PC-9 (cell line): ENCODE results near the gene INHBB. TPM values are rescaled to one million over a fixed set of nuclear protein-coding genes. Genes with fewer than 3 reads are reported as not detected.

Source experiments
- BruUV-seq: library from RNA; stranded (reverse); fragments of 400-500 nt; replicated peaks from 2 replicates; lab custom pipeline; 2021; lab: Mats Ljungman, UMichigan
- CTCF ChIA-PET: fragments of 300-600 bp; sonication (Branson Sonifier 250); formaldehyde crosslinking; loops from one replicate; lab custom pipeline; 2022; ENCODE audit warnings: antibody characterized with exemption; lab: Charles Lee
- POLR2A ChIA-PET: fragments of 300-600 bp; sonication (Branson Sonifier 250); formaldehyde crosslinking; loops from one replicate; lab custom pipeline; 2022; ENCODE audit warnings: antibody characterized with exemption; ENCODE audit not compliant: unreplicated experiment; lab: Charles Lee
- DNase-seq, 2 experiments: peaks; one replicate each; pipeline versions ENCODE4 v3.0.0 to v3.0.0-alpha.2; 2015 to 2022; ENCODE audit warnings: mixed read lengths in 1 of 2
- H2AFZ ChIP-seq: fragments of 200-600 bp; sonication (generic); 2 replicates; pipeline ENCODE4 v1.8.1; 2017; ENCODE audit warnings: antibody characterized with exemption
- H3F3A ChIP-seq: fragments of 200-600 bp; sonication (generic); 2 replicates; pipeline ENCODE4 v1.8.1; 2017; ENCODE audit warnings: antibody characterized with exemption, mild to moderate bottlenecking, low read depth; ENCODE audit not compliant: insufficient read depth
- H3K27ac ChIP-seq: fragments of 200-600 bp; sonication (generic); 2 replicates; pipeline ENCODE4 v1.6.1; 2016; ENCODE audit warnings: mixed run types
- H3K27me3 ChIP-seq: fragments of 200-600 bp; sonication (generic); 2 replicates; pipeline ENCODE4 v1.6.1; 2016; ENCODE audit warnings: low read depth, mixed run types; ENCODE audit not compliant: insufficient read depth
- H3K36me3 ChIP-seq: fragments of 200-600 bp; sonication (generic); 2 replicates; pipeline ENCODE4 v1.6.1; 2016; ENCODE audit warnings: low read depth, mixed run types
- H3K4me1 ChIP-seq: fragments of 200-600 bp; sonication (generic); replicated peaks from 2 replicates; pipeline ENCODE4 v1.6.1; 2016; ENCODE audit warnings: mixed run types; ENCODE audit not compliant: insufficient read depth
- H3K4me2 ChIP-seq: fragments of 200-600 bp; sonication (generic); 2 replicates; pipeline ENCODE4 v1.6.1; 2017; ENCODE audit warnings: mixed run types
- H3K4me3 ChIP-seq: fragments of 200-600 bp; sonication (generic); 2 replicates; pipeline ENCODE4 v1.6.1; 2016; ENCODE audit warnings: mixed run types
- H3K79me2 ChIP-seq: fragments of 200-600 bp; sonication (generic); 2 replicates; pipeline ENCODE4 v1.6.1; 2017; ENCODE audit warnings: low read depth, mixed run types
- H3K9me2 ChIP-seq: fragments of 200-600 bp; sonication (generic); 2 replicates; pipeline ENCODE4 v1.8.1; 2017; ENCODE audit warnings: mild to moderate bottlenecking; ENCODE audit not compliant: insufficient read depth
- H3K9me3 ChIP-seq: fragments of 200-600 bp; sonication (generic); 2 replicates; pipeline ENCODE4 v1.8.1; 2016; ENCODE audit warnings: low read depth; ENCODE audit not compliant: insufficient read depth
- H4K20me1 ChIP-seq: fragments of 200-600 bp; sonication (generic); 2 replicates; pipeline ENCODE4 v1.8.1; 2017; ENCODE audit not compliant: insufficient read depth
- EZH2 ChIP-seq: fragments of 200-600 bp; sonication (generic); IDR thresholded peaks from 2 replicates; pipeline ENCODE4 v1.8.0; 2017; ENCODE audit warnings: antibody characterized with exemption, low read depth
- intact Hi-C: fragments of 100-400 bp; cut with micrococcal nuclease; formaldehyde crosslinking; loops from one replicate; pipeline ENCODE4 v1.10.0; 2022; ENCODE audit not compliant: unreplicated experiment
- total RNA-seq: library from RNA; stranded (reverse); gene quantifications from 2 replicates; pipeline ENCODE4 v1.2.3, GENCODE V29; 2021
- TF ChIP-seq, protein P1 (sequence below): fragments of 200-600 bp; sonication (generic); conservative IDR thresholded peaks from 2 replicates; pipeline ENCODE4 v1.6.1; 2017; ENCODE audit warnings: mixed run types, antibody characterized with exemption, mild to moderate bottlenecking, moderate library complexity

The INHBB gene
- total RNA-seq, 1 experiment from 2014 or later: 57.5 TPM

DNA sequence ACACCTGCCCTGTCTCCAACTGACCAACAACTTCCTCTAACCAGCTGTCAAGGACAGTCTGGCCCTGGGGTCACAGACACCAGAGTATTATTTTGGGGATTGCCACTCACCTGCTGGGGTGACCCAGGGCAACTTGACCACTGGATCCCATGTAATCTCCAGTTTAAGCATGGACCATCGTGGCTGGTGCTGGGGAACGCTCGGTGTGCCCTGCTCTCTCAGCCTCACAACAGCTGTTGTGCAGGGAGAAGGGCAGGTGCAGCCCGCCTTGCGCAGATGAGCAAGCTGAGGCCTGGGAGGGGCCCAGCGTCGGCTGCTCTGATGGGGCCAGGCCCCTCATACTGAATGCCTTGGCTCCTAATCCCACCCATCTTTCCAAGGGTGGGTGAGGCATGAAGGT, 21.0 kb upstream of the INHBB start:
- Histone ChIP-seq H3K4me1 (peaks cover 34% of the 10 kb centered on the region), H3K4me3 (no peak overlapping the region), H3K27ac (no peak overlapping the region), H3K79me2 (no peaks in the 10 kb centered on the region), H3K4me2 (no peak overlapping the region), H4K20me1 (no peaks in the 10 kb centered on the region), H2AFZ (no peak overlapping the region), H3K9me2 (no peaks in the 10 kb centered on the region), H3K9me3 (no peaks in the 10 kb centered on the region), H3K36me3 (no peaks in the 10 kb centered on the region), H3K27me3 (peaks cover 31% of the 10 kb centered on the region), H3F3A (peaks cover 19% of the 10 kb centered on the region)
- TF ChIP-seq, protein P1, sequence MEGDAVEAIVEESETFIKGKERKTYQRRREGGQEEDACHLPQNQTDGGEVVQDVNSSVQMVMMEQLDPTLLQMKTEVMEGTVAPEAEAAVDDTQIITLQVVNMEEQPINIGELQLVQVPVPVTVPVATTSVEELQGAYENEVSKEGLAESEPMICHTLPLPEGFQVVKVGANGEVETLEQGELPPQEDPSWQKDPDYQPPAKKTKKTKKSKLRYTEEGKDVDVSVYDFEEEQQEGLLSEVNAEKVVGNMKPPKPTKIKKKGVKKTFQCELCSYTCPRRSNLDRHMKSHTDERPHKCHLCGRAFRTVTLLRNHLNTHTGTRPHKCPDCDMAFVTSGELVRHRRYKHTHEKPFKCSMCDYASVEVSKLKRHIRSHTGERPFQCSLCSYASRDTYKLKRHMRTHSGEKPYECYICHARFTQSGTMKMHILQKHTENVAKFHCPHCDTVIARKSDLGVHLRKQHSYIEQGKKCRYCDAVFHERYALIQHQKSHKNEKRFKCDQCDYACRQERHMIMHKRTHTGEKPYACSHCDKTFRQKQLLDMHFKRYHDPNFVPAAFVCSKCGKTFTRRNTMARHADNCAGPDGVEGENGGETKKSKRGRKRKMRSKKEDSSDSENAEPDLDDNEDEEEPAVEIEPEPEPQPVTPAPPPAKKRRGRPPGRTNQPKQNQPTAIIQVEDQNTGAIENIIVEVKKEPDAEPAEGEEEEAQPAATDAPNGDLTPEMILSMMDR: no peak
- TF ChIP-seq EZH2: no peak
- no TSS peak for BruUV-seq
- POLR2A ChIA-PET: no interaction called here
- CTCF ChIA-PET: no interaction called here
- intact Hi-C loops: no loop called here
- DNase-seq: no peak

DNA sequence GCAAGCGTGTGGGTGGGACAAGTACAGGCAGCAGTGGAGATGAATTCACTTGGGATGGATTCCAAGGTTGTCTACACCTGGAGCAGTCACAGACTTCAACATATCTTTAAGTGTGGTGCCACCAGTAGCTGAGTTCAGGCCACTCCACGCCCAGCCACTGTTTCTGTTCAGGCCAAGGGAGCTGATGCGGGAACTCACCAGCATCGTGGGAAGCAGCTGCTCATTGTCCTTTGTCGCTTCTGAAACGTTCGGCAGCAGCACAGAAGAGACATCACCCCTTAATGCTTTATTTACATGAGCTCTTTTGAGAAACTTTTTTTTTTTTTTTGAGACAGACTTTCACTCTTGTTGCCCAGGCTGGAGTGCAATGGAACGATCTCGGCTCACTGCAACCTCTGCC, 19.9 kb upstream of the INHBB start:
- H3K4me1 ChIP-seq: peaks cover 25% of the 10 kb centered on the region
- H3K4me3 ChIP-seq: no peak overlapping the region
- CTCF ChIA-PET: interaction anchor here (0.7 kb wide), 2 partner anchors 164 to 315 kb away, joined by 3 read pairs; no protein-coding TSS in a partner anchor
- H3K9me3 ChIP-seq: no peaks in the 10 kb centered on the region
- no peaks in the 10 kb centered on the region for H3K79me2 ChIP-seq
- POLR2A ChIA-PET: interaction anchor here (0.6 to 0.7 kb wide), 2 partner anchors 75 to 95 kb away, joined by 3 to 7 read pairs; no protein-coding TSS in a partner anchor
- BruUV-seq: no TSS peak
- H3K4me2 ChIP-seq: no peak overlapping the region
- peaks cover 10% of the 10 kb centered on the region; the same call in 1 of the 2 replicates for H3F3A ChIP-seq
- H3K27ac ChIP-seq: no peak overlapping the region
- H3K9me2 ChIP-seq: no peaks in the 10 kb centered on the region
- H4K20me1 ChIP-seq: no peaks in the 10 kb centered on the region
- peaks cover 42% of the 10 kb centered on the region for H3K27me3 ChIP-seq
- no peak for TF ChIP-seq EZH2
- TF ChIP-seq, protein P1: no peak
- DNase-seq: no peak
- H3K36me3 ChIP-seq: no peaks in the 10 kb centered on the region
- no peak overlapping the region for H2AFZ ChIP-seq
- intact Hi-C loops: no loop called here

DNA sequence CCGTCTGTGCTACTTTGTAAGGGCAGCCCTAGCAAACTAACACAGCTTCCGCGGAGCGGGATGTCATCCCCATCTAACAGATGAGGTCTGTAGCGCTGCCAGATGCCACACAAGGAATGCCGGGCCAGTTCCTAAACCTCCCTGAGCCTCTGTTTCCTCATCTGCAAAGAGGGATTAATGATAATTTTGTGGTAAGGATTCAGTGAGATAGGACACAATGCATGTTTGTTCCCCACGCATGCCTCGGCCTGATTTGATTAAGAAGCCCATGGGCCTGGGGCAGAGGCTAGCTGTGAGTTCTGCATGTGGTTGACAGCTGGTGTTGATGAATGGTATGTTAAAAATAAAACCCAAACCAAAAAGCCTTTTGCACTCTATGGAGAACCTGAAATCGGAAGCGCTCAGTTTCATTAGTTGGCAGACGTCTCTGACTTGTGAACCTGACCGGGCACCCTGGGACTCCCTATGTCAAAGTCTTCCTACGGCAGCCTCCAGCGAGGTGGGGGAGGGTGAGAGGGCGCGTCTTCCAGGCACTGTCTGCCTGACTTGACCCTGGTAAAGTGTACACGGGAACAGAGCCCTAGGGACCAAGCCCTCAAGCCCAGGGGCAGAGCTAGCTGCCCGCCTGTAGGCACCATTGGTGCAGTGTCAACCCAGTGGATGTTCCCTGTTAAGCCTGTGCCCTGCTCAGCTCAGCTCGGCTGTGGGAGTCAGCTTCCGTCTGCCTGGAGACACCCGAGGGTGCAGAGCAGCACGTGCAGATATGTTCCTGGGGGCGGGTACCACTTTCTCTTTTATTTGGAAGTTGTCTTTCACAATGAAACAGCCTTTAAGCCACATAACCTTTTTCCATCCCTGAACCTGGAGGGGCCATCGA, 14.8 kb upstream of the INHBB start:
- Histone ChIP-seq H3K4me1 (no peaks in the 10 kb centered on the region), H2AFZ (no peak overlapping the region), H3K4me3 (no peak overlapping the region), H3K9me3 (no peaks in the 10 kb centered on the region), H3K9me2 (no peaks in the 10 kb centered on the region), H3K4me2 (no peak overlapping the region), H4K20me1 (no peaks in the 10 kb centered on the region), H3K27ac (no peak overlapping the region), H3K36me3 (no peaks in the 10 kb centered on the region), H3K79me2 (no peaks in the 10 kb centered on the region), H3F3A (no peaks in the 10 kb centered on the region), H3K27me3 (peaks cover 78% of the 10 kb centered on the region)
- TF ChIP-seq EZH2: no peak
- TF ChIP-seq, protein P1: no peak
- no TSS peak for BruUV-seq
- ChIA-PET POLR2A (no interaction called here), CTCF (interaction anchor here (0.6 kb wide), 1 partner anchor 19 kb away, joined by 3 read pairs; no protein-coding TSS in a partner anchor)
- intact Hi-C loops: no loop called here
- DNase-seq: no peak
